GM21367 (cell line): ENCODE results near the gene DENND1A.
"Not testable (repeated sequence)": the region's sequence is repeated elsewhere in the genome, so short reads cannot be mapped to it uniquely, and the experiment has no call there.

Experiments used
- ATAC-seq: cut with Tn5 transposase; IDR thresholded peaks from one replicate; pipeline ENCODE4 v1.9.1; 2021; ENCODE audit not compliant: unreplicated experiment

DENND1A gene

GRCh38 chr9:123923377-123923776 is 6.5 kb downstream of the DENND1A start:
- no peak for ATAC-seq

GRCh38 chr9:123922911-123923310 is 7.0 kb downstream of the DENND1A start:
- ATAC-seq: no peak

GRCh38 chr9:123922431-123922830 is 7.5 kb downstream of the DENND1A start:
- ATAC-seq: no peak

- no peak for ATAC-seq
Measured at GRCh38 chr9:123914517-123915196, 15.3 kb downstream of the DENND1A start.

- no peak for ATAC-seq
Measured at GRCh38 chr9:123912167-123912897, 17.6 kb downstream of the DENND1A start.

- no peak for ATAC-seq
Measured at GRCh38 chr9:123911024-123911423, 18.9 kb downstream of the DENND1A start.

GRCh38 chr9:123909192-123909591 is 20.7 kb downstream of the DENND1A start:
- ATAC-seq: not testable (repeated sequence)

- not testable (repeated sequence) for ATAC-seq
Measured at GRCh38 chr9:123903550-123903949, 26.4 kb downstream of the DENND1A start.

- no peak for ATAC-seq
Measured at GRCh38 chr9:123894822-123895221, 35.1 kb downstream of the DENND1A start.

GRCh38 chr9:123893831-123894460 is 36.0 kb downstream of the DENND1A start:
- ATAC-seq: no peak

GRCh38 chr9:123893115-123893514 is 36.8 kb downstream of the DENND1A start:
- ATAC-seq: no peak

- no peak for ATAC-seq
Measured at GRCh38 chr9:123887837-123888236, 42.1 kb downstream of the DENND1A start.

GRCh38 chr9:123885834-123886233 is 44.1 kb downstream of the DENND1A start:
- ATAC-seq: not testable (repeated sequence)

- no peak for ATAC-seq
Measured at GRCh38 chr9:123883634-123884033, 46.3 kb downstream of the DENND1A start.

GRCh38 chr9:123881604-123882003 is 48.3 kb downstream of the DENND1A start:
- ATAC-seq: no peak

GRCh38 chr9:123880420-123880819 is 49.5 kb downstream of the DENND1A start:
- ATAC-seq: no peak

- no peak for ATAC-seq
Measured at GRCh38 chr9:123876750-123877149, 53.2 kb downstream of the DENND1A start.

GRCh38 chr9:123872710-123873109 is 57.2 kb downstream of the DENND1A start:
- ATAC-seq: no peak

GRCh38 chr9:123871781-123872180 is 58.1 kb downstream of the DENND1A start:
- no peak for ATAC-seq

- ATAC-seq: no peak
Measured at GRCh38 chr9:123868002-123868401, 61.9 kb downstream of the DENND1A start.

GRCh38 chr9:123867034-123867433 is 62.9 kb downstream of the DENND1A start:
- ATAC-seq: no peak

GRCh38 chr9:123866497-123866896 is 63.4 kb downstream of the DENND1A start:
- ATAC-seq: no peak
